ENCODE measurements around the gene SSTR1.
"Not testable (repeated sequence)": the region's sequence is repeated elsewhere in the genome, so short reads cannot be mapped to it uniquely, and the experiment has no call there.

The SSTR1 gene

GRCh38 chr14:38207736-38208617 is at the start of gene SSTR1:
SSTR1 (plus strand) TSS chr14:38207904; CDS start chr14:38209390, 1,486 bp downstream.
- DNase-seq, result peak in 1 of 2 donors; percentile 1

GRCh38 chr14:38158468-38158867 is 49.2 kb upstream of the SSTR1 start:
- no peak for DNase-seq

- no peak for DNase-seq
Observed at GRCh38 chr14:38168416-38168815, 39.3 kb upstream of the SSTR1 start.

- DNase-seq, result no peak
Observed at GRCh38 chr14:38171197-38171596, 36.5 kb upstream of the SSTR1 start.

- no peak for DNase-seq
Observed at GRCh38 chr14:38174711-38175110, 33.0 kb upstream of the SSTR1 start.

- no peak for DNase-seq
Observed at GRCh38 chr14:38175658-38176057, 32.0 kb upstream of the SSTR1 start.

- DNase-seq, result no peak
Observed at GRCh38 chr14:38176379-38176778, 31.3 kb upstream of the SSTR1 start.

- no peak for DNase-seq
Observed at GRCh38 chr14:38184132-38184531, 23.6 kb upstream of the SSTR1 start.

- no peak for DNase-seq
Observed at GRCh38 chr14:38185671-38186070, 22.0 kb upstream of the SSTR1 start.

- DNase-seq, result no peak
Observed at GRCh38 chr14:38186216-38186615, 21.5 kb upstream of the SSTR1 start.

- no peak for DNase-seq
Observed at GRCh38 chr14:38187528-38187927, 20.2 kb upstream of the SSTR1 start.

- no peak for DNase-seq
Observed at GRCh38 chr14:38189930-38190726, 17.6 kb upstream of the SSTR1 start.

- DNase-seq, result not testable (repeated sequence)
Observed at GRCh38 chr14:38190846-38191245, 16.9 kb upstream of the SSTR1 start.

- not testable (repeated sequence) for DNase-seq
Observed at GRCh38 chr14:38191491-38191890, 16.2 kb upstream of the SSTR1 start.

GRCh38 chr14:38197001-38197783 is 10.5 kb upstream of the SSTR1 start:
- DNase-seq, result no peak

GRCh38 chr14:38197784-38198335 is 9.8 kb upstream of the SSTR1 start:
- no peak for DNase-seq

GRCh38 chr14:38198425-38198824 is 9.3 kb upstream of the SSTR1 start:
- DNase-seq, result no peak

GRCh38 chr14:38199076-38199475 is 8.6 kb upstream of the SSTR1 start:
- no peak for DNase-seq

GRCh38 chr14:38199739-38200138 is 8.0 kb upstream of the SSTR1 start:
- no peak for DNase-seq

- no peak for DNase-seq
Observed at GRCh38 chr14:38201137-38201828, 6.4 kb upstream of the SSTR1 start.

- DNase-seq, result no peak
Observed at GRCh38 chr14:38202444-38203191, 5.1 kb upstream of the SSTR1 start.

All from stimulated activated CD4-positive, alpha-beta T cell treated with anti-CD3 and anti-CD28 coated beads, Interleukin-2, amount 100 ng/mL, for 24 hours (primary cell).